Measurements from ENCODE around the gene NCAPD2.

DNA sequence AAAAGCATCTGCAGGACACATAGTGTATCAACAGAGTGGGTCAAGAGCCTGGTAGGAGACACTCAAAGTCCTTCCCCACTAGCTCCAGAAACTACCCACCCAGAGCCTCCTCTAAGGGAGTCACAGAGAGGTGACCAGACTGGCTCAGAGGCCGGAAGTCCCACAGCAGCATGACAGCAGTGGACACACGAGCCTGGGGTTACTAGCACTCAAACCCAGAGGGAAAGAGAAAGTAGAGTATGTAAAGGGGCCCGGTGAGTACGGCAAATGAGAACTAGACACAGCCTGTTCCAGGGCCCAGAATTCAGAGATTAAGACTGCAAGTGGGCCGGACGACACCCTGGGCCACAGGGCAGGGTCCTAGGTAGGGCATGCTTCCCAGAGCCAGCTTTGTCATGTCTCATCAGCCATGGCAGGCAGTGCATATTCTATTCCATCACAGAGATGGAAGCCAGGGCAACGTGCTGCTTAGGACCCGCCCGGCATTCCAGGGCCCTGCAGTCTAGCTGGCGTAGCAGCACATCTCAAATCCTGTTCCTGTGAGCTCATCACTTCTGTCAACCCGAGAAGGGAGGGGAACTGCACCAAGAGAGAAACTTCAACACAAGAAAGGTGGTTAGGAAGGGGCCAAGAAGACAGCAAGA, 57.7 kb downstream of the NCAPD2 start:
- TF ChIP-seq POLR2A (IDR thresholded peaks at IDR 0.05), result no peak
- TF ChIP-seq, protein P1, sequence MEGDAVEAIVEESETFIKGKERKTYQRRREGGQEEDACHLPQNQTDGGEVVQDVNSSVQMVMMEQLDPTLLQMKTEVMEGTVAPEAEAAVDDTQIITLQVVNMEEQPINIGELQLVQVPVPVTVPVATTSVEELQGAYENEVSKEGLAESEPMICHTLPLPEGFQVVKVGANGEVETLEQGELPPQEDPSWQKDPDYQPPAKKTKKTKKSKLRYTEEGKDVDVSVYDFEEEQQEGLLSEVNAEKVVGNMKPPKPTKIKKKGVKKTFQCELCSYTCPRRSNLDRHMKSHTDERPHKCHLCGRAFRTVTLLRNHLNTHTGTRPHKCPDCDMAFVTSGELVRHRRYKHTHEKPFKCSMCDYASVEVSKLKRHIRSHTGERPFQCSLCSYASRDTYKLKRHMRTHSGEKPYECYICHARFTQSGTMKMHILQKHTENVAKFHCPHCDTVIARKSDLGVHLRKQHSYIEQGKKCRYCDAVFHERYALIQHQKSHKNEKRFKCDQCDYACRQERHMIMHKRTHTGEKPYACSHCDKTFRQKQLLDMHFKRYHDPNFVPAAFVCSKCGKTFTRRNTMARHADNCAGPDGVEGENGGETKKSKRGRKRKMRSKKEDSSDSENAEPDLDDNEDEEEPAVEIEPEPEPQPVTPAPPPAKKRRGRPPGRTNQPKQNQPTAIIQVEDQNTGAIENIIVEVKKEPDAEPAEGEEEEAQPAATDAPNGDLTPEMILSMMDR (IDR thresholded peaks at IDR 0.05), result no peak
